Measurements from ENCODE around the gene TM4SF5. TPM values are rescaled to one million over a fixed set of nuclear protein-coding genes. Genes with fewer than 3 reads are reported as not detected.

The TM4SF5 gene
- total and polyA plus RNA-seq, 2 donors from 2014 or later: 0.88 to 31.3 TPM

GRCh38 chr17:4789951-4790704, 18.4 kb downstream of the TM4SF5 start:
- intact Hi-C loops (cut with DNase I): loop anchor here (5.0 kb wide), 1 partner anchor 92 kb away; no protein-coding TSS in a partner anchor
- H3K27me3 ChIP-seq (ENCODE audit: control insufficient read depth, insufficient read depth, low read length): peaks cover 8% of the 10 kb centered on the region
- H3K27ac ChIP-seq (ENCODE audit: low read depth in 2 of 2, low read length in 2 of 2): peak overlapping the region; percentile 92 to 93
- peak overlapping the region; percentile 83 to 92 (median 86) for H3K4me3 ChIP-seq (ENCODE audit: low read length in 3 of 3)
- peak; percentile 86 to 95 (median 90) for DNase-seq
- no peaks in the 10 kb centered on the region for H3K9me3 ChIP-seq (ENCODE audit: control insufficient read depth in 2 of 3, insufficient read depth in 1 of 3, low read length in 3 of 3)
- TF ChIP-seq, protein P1, sequence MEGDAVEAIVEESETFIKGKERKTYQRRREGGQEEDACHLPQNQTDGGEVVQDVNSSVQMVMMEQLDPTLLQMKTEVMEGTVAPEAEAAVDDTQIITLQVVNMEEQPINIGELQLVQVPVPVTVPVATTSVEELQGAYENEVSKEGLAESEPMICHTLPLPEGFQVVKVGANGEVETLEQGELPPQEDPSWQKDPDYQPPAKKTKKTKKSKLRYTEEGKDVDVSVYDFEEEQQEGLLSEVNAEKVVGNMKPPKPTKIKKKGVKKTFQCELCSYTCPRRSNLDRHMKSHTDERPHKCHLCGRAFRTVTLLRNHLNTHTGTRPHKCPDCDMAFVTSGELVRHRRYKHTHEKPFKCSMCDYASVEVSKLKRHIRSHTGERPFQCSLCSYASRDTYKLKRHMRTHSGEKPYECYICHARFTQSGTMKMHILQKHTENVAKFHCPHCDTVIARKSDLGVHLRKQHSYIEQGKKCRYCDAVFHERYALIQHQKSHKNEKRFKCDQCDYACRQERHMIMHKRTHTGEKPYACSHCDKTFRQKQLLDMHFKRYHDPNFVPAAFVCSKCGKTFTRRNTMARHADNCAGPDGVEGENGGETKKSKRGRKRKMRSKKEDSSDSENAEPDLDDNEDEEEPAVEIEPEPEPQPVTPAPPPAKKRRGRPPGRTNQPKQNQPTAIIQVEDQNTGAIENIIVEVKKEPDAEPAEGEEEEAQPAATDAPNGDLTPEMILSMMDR (IDR thresholded peaks at IDR 0.05; ENCODE audit: borderline replicate concordance, extremely low read depth, insufficient read depth): peak; percentile 54
- FAIRE-seq: no peak
- peak overlapping the region; percentile 73 to 82 (median 80) for H3K9ac ChIP-seq (ENCODE audit: low read length in 3 of 3)
- no peaks in the 10 kb centered on the region for H3K36me3 ChIP-seq (ENCODE audit: control insufficient read depth in 2 of 3, insufficient read depth in 3 of 3, low read length in 3 of 3)
- peaks cover 0 to 25% (median 12%) of the 10 kb centered on the region in 3 donors for H3K4me1 ChIP-seq (ENCODE audit: control insufficient read depth in 2 of 3, insufficient read depth in 2 of 3, low read depth in 1 of 3, low read length in 3 of 3)

DNA sequence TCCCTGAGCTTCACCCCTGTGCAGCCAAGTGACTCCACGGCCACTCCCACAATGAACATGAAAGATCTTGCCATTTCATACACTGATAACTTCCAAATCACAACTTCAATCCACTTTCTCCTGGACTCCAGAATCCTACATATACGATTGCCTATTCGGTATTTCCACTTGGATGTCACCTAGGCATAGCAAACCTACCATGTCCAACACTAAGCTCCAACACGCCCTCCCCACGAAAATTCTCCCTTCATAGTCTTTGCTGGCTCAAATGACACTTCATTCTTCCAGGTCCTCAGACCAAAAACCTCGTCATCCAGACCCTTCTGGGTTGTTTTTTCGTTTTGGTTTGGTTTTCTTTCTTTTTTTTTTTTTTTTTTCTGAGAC, 19.0 kb downstream of the TM4SF5 start:
- no peak for FAIRE-seq
- H3K36me3 ChIP-seq (ENCODE audit: control insufficient read depth in 2 of 3, insufficient read depth in 3 of 3, low read length in 3 of 3): no peaks in the 10 kb centered on the region
- peaks cover 0 to 20% (median 12%) of the 10 kb centered on the region in 3 donors for H3K4me1 ChIP-seq (ENCODE audit: control insufficient read depth in 2 of 3, insufficient read depth in 2 of 3, low read depth in 1 of 3, low read length in 3 of 3)
- H3K27ac ChIP-seq (ENCODE audit: low read depth in 2 of 2, low read length in 2 of 2): peak overlapping the region; percentile 92 to 93
- intact Hi-C loops (cut with DNase I): no loop called here
- H3K9me3 ChIP-seq (ENCODE audit: control insufficient read depth in 2 of 3, insufficient read depth in 1 of 3, low read length in 3 of 3): no peaks in the 10 kb centered on the region
- H3K9ac ChIP-seq (ENCODE audit: low read length in 3 of 3): peak overlapping the region; percentile 64 to 82 (median 80)
- H3K4me3 ChIP-seq (ENCODE audit: low read length in 3 of 3): peak overlapping the region; percentile 83 to 92 (median 86)
- H3K27me3 ChIP-seq (ENCODE audit: control insufficient read depth, insufficient read depth, low read length): peaks cover 5% of the 10 kb centered on the region
- TF ChIP-seq, protein P1 (IDR thresholded peaks at IDR 0.05; ENCODE audit: borderline replicate concordance, extremely low read depth, insufficient read depth): no peak
- no peak for DNase-seq

DNA sequence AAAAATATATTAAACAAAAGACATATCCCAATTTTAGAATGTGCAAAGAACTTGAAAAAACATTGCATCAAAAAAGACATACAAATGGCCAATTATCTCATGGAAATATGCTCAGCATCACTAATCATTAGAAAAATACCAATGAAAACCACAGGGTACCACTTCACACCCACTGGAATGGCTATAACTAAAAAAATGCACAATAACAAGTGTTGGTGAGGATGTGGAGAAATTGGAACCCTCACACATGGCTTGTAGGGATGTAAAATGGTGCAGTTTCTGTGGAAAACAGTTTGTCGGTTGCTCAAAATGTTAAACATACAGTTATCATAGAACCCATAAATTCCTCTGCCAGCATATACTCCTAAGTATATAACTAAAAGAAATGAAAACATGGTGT, 23.5 kb downstream of the TM4SF5 start:
- DNase-seq (no peak), FAIRE-seq (no peak)
- Histone ChIP-seq H3K27me3 (ENCODE audit: control insufficient read depth, insufficient read depth, low read length) (no peaks in the 10 kb centered on the region), H3K27ac (ENCODE audit: low read depth in 2 of 2, low read length in 2 of 2) (no peak overlapping the region), H3K9ac (ENCODE audit: low read length in 3 of 3) (no peak overlapping the region), H3K36me3 (ENCODE audit: control insufficient read depth in 2 of 3, insufficient read depth in 3 of 3, low read length in 3 of 3) (peaks cover 5 to 20% (median 13%) of the 10 kb centered on the region in 3 donors), H3K9me3 (ENCODE audit: control insufficient read depth in 2 of 3, insufficient read depth in 1 of 3, low read length in 3 of 3) (no peaks in the 10 kb centered on the region), H3K4me3 (ENCODE audit: low read length in 3 of 3) (peak overlapping the region in 1 of 3 donors; percentile 100), H3K4me1 (ENCODE audit: control insufficient read depth in 2 of 3, insufficient read depth in 2 of 3, low read depth in 1 of 3, low read length in 3 of 3) (peaks cover 0 to 12% (median 4%) of the 10 kb centered on the region in 3 donors)
- TF ChIP-seq, protein P1 (IDR thresholded peaks at IDR 0.05; ENCODE audit: borderline replicate concordance, extremely low read depth, insufficient read depth): no peak
- intact Hi-C loops (cut with DNase I): no loop called here
